G401 (cell line): ENCODE measurements around the gene GSG1L. TPM values are rescaled to one million over a fixed set of nuclear protein-coding genes. Genes with fewer than 3 reads are reported as not detected.

Experiments used
- DNase-seq: peaks from one replicate; pipeline ENCODE4 v3.0.0-alpha.2; 2015; ENCODE audit warnings: low spot score
- in situ Hi-C: cut with HindIII; loops from 2 replicates; pipeline ENCODE4 v1.10.0; 2016; ENCODE audit warnings: low sequenced_read_pairs, mixed read lengths
- total RNA-seq: library from RNA; depleted of rRNA; stranded (reverse); fragments of >200 nt; shearing (Covaris generic); gene quantifications from 2 replicates; pipeline ENCODE4 v1.2.3, GENCODE V29; 2014

GSG1L gene
- total RNA-seq, 1 experiment from 2014 or later: not detected

GRCh38 chr16:27819881-27820610 lies 243.5 kb downstream of the GSG1L start:
- in situ Hi-C loops: no loop called here
- no peak for DNase-seq

GRCh38 chr16:27819356-27819755 lies 244.2 kb downstream of the GSG1L start:
- DNase-seq: no peak
- in situ Hi-C loops: no loop called here

GRCh38 chr16:27818246-27818645 lies 245.3 kb downstream of the GSG1L start:
- DNase-seq: no peak
- in situ Hi-C loops: no loop called here

GRCh38 chr16:27817038-27817437 lies 246.5 kb downstream of the GSG1L start:
- in situ Hi-C loops: no loop called here
- no peak for DNase-seq

GRCh38 chr16:27816561-27816960 lies 247.0 kb downstream of the GSG1L start:
- in situ Hi-C loops: no loop called here
- no peak for DNase-seq

- no peak for DNase-seq
- in situ Hi-C loops: no loop called here
Measured at GRCh38 chr16:27813591-27813990, 249.9 kb downstream of the GSG1L start.

GRCh38 chr16:27811881-27812280 lies 251.6 kb downstream of the GSG1L start:
- DNase-seq: no peak
- in situ Hi-C loops: no loop called here

GRCh38 chr16:27806986-27807385 lies 256.5 kb downstream of the GSG1L start:
- no peak for DNase-seq
- in situ Hi-C loops: no loop called here

GRCh38 chr16:27806388-27806787 lies 257.1 kb downstream of the GSG1L start:
- in situ Hi-C loops: no loop called here
- no peak for DNase-seq

GRCh38 chr16:27805828-27806351 lies 257.6 kb downstream of the GSG1L start:
- DNase-seq: no peak
- in situ Hi-C loops: no loop called here

GRCh38 chr16:27803775-27804549 lies 259.6 kb downstream of the GSG1L start:
- in situ Hi-C loops: no loop called here
- no peak for DNase-seq

GRCh38 chr16:27802664-27803439 lies 260.7 kb downstream of the GSG1L start:
- in situ Hi-C loops: no loop called here
- no peak for DNase-seq

GRCh38 chr16:27801289-27801945 lies 262.1 kb downstream of the GSG1L start:
- DNase-seq: peak; percentile 13
- in situ Hi-C loops: no loop called here

GRCh38 chr16:27800817-27801216 lies 262.7 kb downstream of the GSG1L start:
- in situ Hi-C loops: no loop called here
- DNase-seq: no peak

GRCh38 chr16:27799896-27800295 lies 263.6 kb downstream of the GSG1L start:
- in situ Hi-C loops: no loop called here
- peak; percentile 80 for DNase-seq

GRCh38 chr16:27798241-27798640 lies 265.3 kb downstream of the GSG1L start:
- peak; percentile 81 for DNase-seq

GRCh38 chr16:27795992-27796614 lies 267.4 kb downstream of the GSG1L start:
- in situ Hi-C loops: no loop called here
- no peak for DNase-seq

More at GRCh38 chr16:27798241-27798640, 265.3 kb downstream of the GSG1L start:
- in situ Hi-C loops: no loop called here

GRCh38 chr16:27793249-27793622 lies 270.3 kb downstream of the GSG1L start:
- in situ Hi-C loops: no loop called here

More at GRCh38 chr16:27793249-27793622, 270.3 kb downstream of the GSG1L start:
- DNase-seq: no peak
